Measurements from ENCODE around the gene GRM2.

The GRM2 gene

GRCh38 chr3:51722362-51722761 is 15.5 kb downstream of the GRM2 start:
- POLR2A ChIA-PET = no interaction called here
- CTCF ChIA-PET = no interaction called here

GRCh38 chr3:51727500-51727899 is 20.6 kb downstream of the GRM2 start:
- no peak for DNase-seq (ENCODE audit: extremely low spot score)
- CTCF ChIA-PET = interaction anchor here (0.7 kb wide), 1 partner anchor 53 kb away, joined by 3 read pairs; no protein-coding TSS in a partner anchor
- TF ChIP-seq FOXA1 (IDR thresholded peaks at IDR 0.05) (no peak), FOXM1 (IDR thresholded peaks at IDR 0.05; ENCODE audit: borderline replicate concordance) (no peak), FOXK2 (IDR thresholded peaks at IDR 0.05) (no peak), BHLHE40 (IDR thresholded peaks at IDR 0.05; ENCODE audit: borderline replicate concordance) (no peak), NFRKB (IDR thresholded peaks at IDR 0.05) (no peak), HDGF (IDR thresholded peaks at IDR 0.05; ENCODE audit: borderline replicate concordance) (no peak)
- POLR2A ChIA-PET = no interaction called here

More at GRCh38 chr3:51722362-51722761, 15.5 kb downstream of the GRM2 start:
- DNase-seq (ENCODE audit: extremely low spot score) = no peak
- no peak for TF ChIP-seq HDGF (IDR thresholded peaks at IDR 0.05; ENCODE audit: borderline replicate concordance)
- no peak for TF ChIP-seq ZNF384 (IDR thresholded peaks at IDR 0.05)
- no peak for TF ChIP-seq ARNT (IDR thresholded peaks at IDR 0.05)
- TF ChIP-seq FOXA1 (IDR thresholded peaks at IDR 0.05) = no peak
- TF ChIP-seq BHLHE40 (IDR thresholded peaks at IDR 0.05; ENCODE audit: borderline replicate concordance) = no peak
- no peak for TF ChIP-seq ELF4 (IDR thresholded peaks at IDR 0.05)
- TF ChIP-seq SP1 (IDR thresholded peaks at IDR 0.05) = no peak
- no peak for TF ChIP-seq FOXM1 (IDR thresholded peaks at IDR 0.05; ENCODE audit: borderline replicate concordance)
- TF ChIP-seq LEF1 (IDR thresholded peaks at IDR 0.05; ENCODE audit: borderline replicate concordance) = no peak
- TF ChIP-seq PKNOX1 (IDR thresholded peaks at IDR 0.05) = no peak
- TF ChIP-seq FOXK2 (IDR thresholded peaks at IDR 0.05) = no peak
- no peak for TF ChIP-seq TARDBP (IDR thresholded peaks at IDR 0.05)
- no peak for TF ChIP-seq NFRKB (IDR thresholded peaks at IDR 0.05)
- no peak for TF ChIP-seq CTBP1 (IDR thresholded peaks at IDR 0.05; ENCODE audit: borderline replicate concordance)
- no peak for TF ChIP-seq L3MBTL2 (conservative IDR thresholded peaks at IDR 0.05)
- no peak for TF ChIP-seq SUZ12 (IDR thresholded peaks at IDR 0.05)

GRCh38 chr3:51729042-51729633 is 22.3 kb downstream of the GRM2 start:
- CTCF ChIA-PET = interaction anchor here (0.6 to 1.2 kb wide), 3 partner anchors 10 to 16 kb away, joined by 3 read pairs; no protein-coding TSS in a partner anchor
- DNase-seq (ENCODE audit: extremely low spot score) = no peak
- POLR2A ChIA-PET = no interaction called here
- TF ChIP-seq PKNOX1 (IDR thresholded peaks at IDR 0.05) = no peak
- no peak for TF ChIP-seq LEF1 (IDR thresholded peaks at IDR 0.05; ENCODE audit: borderline replicate concordance)
- TF ChIP-seq TARDBP (IDR thresholded peaks at IDR 0.05) = no peak
- no peak for TF ChIP-seq FOXK2 (IDR thresholded peaks at IDR 0.05)
- TF ChIP-seq L3MBTL2 (conservative IDR thresholded peaks at IDR 0.05) = no peak
- TF ChIP-seq CTBP1 (IDR thresholded peaks at IDR 0.05; ENCODE audit: borderline replicate concordance) = no peak
- TF ChIP-seq ARNT (IDR thresholded peaks at IDR 0.05) = no peak
- TF ChIP-seq FOXA1 (IDR thresholded peaks at IDR 0.05) = no peak
- no peak for TF ChIP-seq ZNF384 (IDR thresholded peaks at IDR 0.05)
- TF ChIP-seq ELF4 (IDR thresholded peaks at IDR 0.05) = no peak
- no peak for TF ChIP-seq SP1 (IDR thresholded peaks at IDR 0.05)
- no peak for TF ChIP-seq SUZ12 (IDR thresholded peaks at IDR 0.05)
- TF ChIP-seq BHLHE40 (IDR thresholded peaks at IDR 0.05; ENCODE audit: borderline replicate concordance) = no peak
- TF ChIP-seq HDGF (IDR thresholded peaks at IDR 0.05; ENCODE audit: borderline replicate concordance) = no peak

GRCh38 chr3:51733859-51734571 is 27.1 kb downstream of the GRM2 start:
- TF ChIP-seq L3MBTL2 (conservative IDR thresholded peaks at IDR 0.05) = no peak
- TF ChIP-seq FOXA1 (IDR thresholded peaks at IDR 0.05) = no peak
- TF ChIP-seq HDGF (IDR thresholded peaks at IDR 0.05; ENCODE audit: borderline replicate concordance) = no peak
- no peak for TF ChIP-seq FOXK2 (IDR thresholded peaks at IDR 0.05)
- TF ChIP-seq BHLHE40 (IDR thresholded peaks at IDR 0.05; ENCODE audit: borderline replicate concordance) = no peak
- no peak for TF ChIP-seq CTBP1 (IDR thresholded peaks at IDR 0.05; ENCODE audit: borderline replicate concordance)
- TF ChIP-seq FOXM1 (IDR thresholded peaks at IDR 0.05; ENCODE audit: borderline replicate concordance) = no peak
- TF ChIP-seq PKNOX1 (IDR thresholded peaks at IDR 0.05) = no peak
- TF ChIP-seq ZNF384 (IDR thresholded peaks at IDR 0.05) = no peak
- TF ChIP-seq NFRKB (IDR thresholded peaks at IDR 0.05) = no peak
- no peak for TF ChIP-seq ELF4 (IDR thresholded peaks at IDR 0.05)
- no peak for TF ChIP-seq SP1 (IDR thresholded peaks at IDR 0.05)
- TF ChIP-seq LEF1 (IDR thresholded peaks at IDR 0.05; ENCODE audit: borderline replicate concordance) = no peak
- TF ChIP-seq TARDBP (IDR thresholded peaks at IDR 0.05) = no peak
- no peak for TF ChIP-seq ARNT (IDR thresholded peaks at IDR 0.05)
- TF ChIP-seq SUZ12 (IDR thresholded peaks at IDR 0.05) = no peak
- POLR2A ChIA-PET = no interaction called here
- DNase-seq (ENCODE audit: extremely low spot score) = no peak
- CTCF ChIA-PET = interaction anchor here (0.9 kb wide), 1 partner anchor 85 kb away, joined by 4 read pairs; no protein-coding TSS in a partner anchor

GRCh38 chr3:51734572-51734907 is 27.7 kb downstream of the GRM2 start:
- TF ChIP-seq ELF4 (IDR thresholded peaks at IDR 0.05) = no peak
- TF ChIP-seq ZNF384 (IDR thresholded peaks at IDR 0.05) = no peak
- no peak for TF ChIP-seq FOXK2 (IDR thresholded peaks at IDR 0.05)
- DNase-seq (ENCODE audit: extremely low spot score) = no peak
- CTCF ChIA-PET = interaction anchor here (0.9 kb wide), 1 partner anchor 85 kb away, joined by 4 read pairs; no protein-coding TSS in a partner anchor
- POLR2A ChIA-PET = no interaction called here

- CTCF ChIA-PET = no interaction called here
- POLR2A ChIA-PET = no interaction called here
- no peak for DNase-seq (ENCODE audit: extremely low spot score)
- TF ChIP-seq BHLHE40 (IDR thresholded peaks at IDR 0.05; ENCODE audit: borderline replicate concordance) (no peak), ELF4 (IDR thresholded peaks at IDR 0.05) (no peak), FOXM1 (IDR thresholded peaks at IDR 0.05; ENCODE audit: borderline replicate concordance) (no peak), L3MBTL2 (conservative IDR thresholded peaks at IDR 0.05) (no peak), NFRKB (IDR thresholded peaks at IDR 0.05) (no peak), ZNF384 (IDR thresholded peaks at IDR 0.05) (no peak), TARDBP (IDR thresholded peaks at IDR 0.05) (no peak), CTBP1 (IDR thresholded peaks at IDR 0.05; ENCODE audit: borderline replicate concordance) (no peak), ARNT (IDR thresholded peaks at IDR 0.05) (no peak), LEF1 (IDR thresholded peaks at IDR 0.05; ENCODE audit: borderline replicate concordance) (no peak), SP1 (IDR thresholded peaks at IDR 0.05) (no peak), FOXA1 (IDR thresholded peaks at IDR 0.05) (no peak), PKNOX1 (IDR thresholded peaks at IDR 0.05) (no peak), SUZ12 (IDR thresholded peaks at IDR 0.05) (no peak)
Observed at GRCh38 chr3:51735039-51735438, 28.2 kb downstream of the GRM2 start.
